GM12864 (cell line): ENCODE results near the gene SYT2.

Source experiments
- DNase-seq: peaks from one replicate; pipeline ENCODE4 v3.0.0-alpha.2; 2011; ENCODE audit warnings: low read depth
- H3K4me3 ChIP-seq: 2 replicates; pipeline ENCODE4 v1.5.1; 2011; ENCODE audit warnings: mild to moderate bottlenecking, low read depth, low read length, control low read depth
- TF ChIP-seq, protein P1 (sequence below): IDR thresholded peaks from 2 replicates; pipeline ENCODE4 v1.5.1; 2011; ENCODE audit warnings: low read depth, mild to moderate bottlenecking, moderate library complexity, low read length, control low read depth, inconsistent platforms; ENCODE audit errors: missing control alignments

SYT2 gene

DNA sequence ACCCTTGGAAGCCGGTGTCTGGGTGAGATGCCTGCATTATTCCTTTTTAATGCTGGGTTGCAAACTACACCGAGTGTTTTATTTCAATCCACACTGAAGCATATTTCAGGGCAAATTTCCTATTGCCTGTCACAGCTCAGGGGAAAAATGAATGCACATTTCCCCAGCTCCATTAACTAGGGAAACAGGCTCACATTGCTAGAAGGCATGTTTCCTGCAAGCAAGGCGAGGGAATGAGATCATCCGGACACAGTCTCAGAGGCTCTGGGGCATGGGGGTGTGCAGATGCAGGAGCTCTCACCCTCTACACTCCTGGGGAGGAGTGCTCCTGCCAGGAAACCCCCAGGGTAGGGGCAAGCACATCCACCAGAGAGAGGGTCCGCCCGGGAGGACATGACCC is 24.6 kb downstream of the SYT2 start:
- TF ChIP-seq, protein P1, sequence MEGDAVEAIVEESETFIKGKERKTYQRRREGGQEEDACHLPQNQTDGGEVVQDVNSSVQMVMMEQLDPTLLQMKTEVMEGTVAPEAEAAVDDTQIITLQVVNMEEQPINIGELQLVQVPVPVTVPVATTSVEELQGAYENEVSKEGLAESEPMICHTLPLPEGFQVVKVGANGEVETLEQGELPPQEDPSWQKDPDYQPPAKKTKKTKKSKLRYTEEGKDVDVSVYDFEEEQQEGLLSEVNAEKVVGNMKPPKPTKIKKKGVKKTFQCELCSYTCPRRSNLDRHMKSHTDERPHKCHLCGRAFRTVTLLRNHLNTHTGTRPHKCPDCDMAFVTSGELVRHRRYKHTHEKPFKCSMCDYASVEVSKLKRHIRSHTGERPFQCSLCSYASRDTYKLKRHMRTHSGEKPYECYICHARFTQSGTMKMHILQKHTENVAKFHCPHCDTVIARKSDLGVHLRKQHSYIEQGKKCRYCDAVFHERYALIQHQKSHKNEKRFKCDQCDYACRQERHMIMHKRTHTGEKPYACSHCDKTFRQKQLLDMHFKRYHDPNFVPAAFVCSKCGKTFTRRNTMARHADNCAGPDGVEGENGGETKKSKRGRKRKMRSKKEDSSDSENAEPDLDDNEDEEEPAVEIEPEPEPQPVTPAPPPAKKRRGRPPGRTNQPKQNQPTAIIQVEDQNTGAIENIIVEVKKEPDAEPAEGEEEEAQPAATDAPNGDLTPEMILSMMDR: no peak
- no peak overlapping the region for H3K4me3 ChIP-seq
- DNase-seq: no peak

DNA sequence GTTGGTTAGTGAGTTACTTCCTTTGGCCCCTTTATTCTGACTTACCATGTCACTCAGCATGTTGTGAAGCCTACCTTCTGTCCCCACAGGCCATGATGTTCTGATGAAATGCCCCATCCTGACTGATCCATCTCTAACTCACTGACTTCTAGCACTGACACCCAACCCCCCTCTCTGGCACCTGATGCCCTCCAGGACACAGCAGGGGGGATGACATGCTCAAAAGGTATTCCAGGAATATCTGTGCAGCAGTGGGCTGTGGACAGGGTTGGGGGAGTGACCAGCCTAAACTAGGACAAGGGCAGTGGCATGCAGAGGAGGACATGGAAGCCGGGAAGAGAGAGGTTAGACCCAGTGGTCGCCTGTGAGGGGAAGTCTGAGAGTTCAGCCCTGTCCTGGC is 25.5 kb downstream of the SYT2 start:
- TF ChIP-seq, protein P1: no peak
- H3K4me3 ChIP-seq: no peak overlapping the region
- DNase-seq: no peak

DNA sequence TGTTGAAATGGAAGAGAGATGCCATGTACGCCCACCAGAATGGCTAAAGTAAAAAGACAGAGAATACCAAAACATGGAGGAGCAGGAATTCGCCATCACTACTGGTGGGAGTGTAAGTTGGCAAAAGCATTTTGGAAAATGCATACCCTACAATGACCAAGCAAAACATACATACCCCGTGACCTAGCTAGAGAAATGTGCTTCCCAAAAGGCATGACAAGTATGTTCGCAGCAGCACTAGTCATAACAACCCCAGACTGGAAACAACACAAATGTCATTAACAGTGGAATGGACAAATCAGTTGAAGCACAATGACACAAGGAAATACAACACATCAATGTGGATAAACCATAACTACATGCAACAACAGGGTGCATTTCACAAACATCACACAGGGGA is 27.2 kb downstream of the SYT2 start:
- DNase-seq: no peak
- TF ChIP-seq, protein P1: no peak
- H3K4me3 ChIP-seq: no peak overlapping the region

DNA sequence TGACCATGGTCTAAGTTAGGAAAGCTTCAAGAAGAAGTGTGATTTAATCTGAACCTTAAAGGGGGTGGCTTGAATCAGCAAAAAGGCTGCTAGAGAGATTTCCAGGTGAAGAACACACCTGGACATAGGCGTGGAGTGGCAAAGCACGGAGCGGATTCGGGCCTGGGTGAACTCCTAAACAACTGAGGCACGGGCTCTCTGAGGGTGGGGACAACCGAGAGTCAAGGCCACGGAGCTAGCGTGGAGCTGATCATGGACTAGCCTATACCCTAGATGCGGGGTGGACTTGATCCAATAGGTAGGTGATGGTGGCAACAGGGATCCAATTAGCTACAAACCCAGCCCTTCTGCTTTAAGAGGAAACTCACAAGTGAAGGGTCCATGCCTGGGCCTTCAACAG is 27.8 kb downstream of the SYT2 start:
- DNase-seq: no peak

DNA sequence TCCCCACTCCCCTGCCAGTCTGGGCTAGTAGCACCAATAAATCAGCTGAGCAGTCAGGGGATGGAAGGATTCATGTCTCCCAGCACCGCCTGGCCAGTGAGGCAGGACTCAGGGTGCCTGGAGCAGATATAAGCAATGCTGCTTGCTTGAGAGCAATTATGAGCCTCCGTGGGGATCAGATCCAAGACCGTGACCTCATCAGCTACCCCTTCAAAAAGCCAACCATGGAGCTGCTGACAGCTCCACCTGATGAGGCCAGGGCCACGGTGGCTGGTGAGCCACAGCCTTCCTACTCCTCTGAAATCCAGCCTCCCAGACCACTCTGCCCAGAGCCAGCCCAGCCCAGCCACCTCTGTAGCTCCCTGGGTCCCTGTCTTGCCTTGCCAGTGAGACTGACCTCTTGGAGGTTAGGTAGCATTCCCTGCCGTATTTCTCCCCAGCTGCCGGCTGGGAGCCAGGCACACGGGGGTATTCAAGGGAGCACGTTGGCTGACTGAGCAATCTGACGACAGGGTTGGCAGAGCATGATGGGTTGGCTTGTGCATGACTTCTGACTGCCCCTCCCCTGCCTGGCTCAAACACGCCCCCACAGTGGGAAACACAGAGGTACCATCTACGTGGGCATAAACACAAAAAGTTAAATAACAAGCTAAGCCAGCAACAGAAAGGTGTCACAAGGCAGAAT is 28.4 kb downstream of the SYT2 start:
- no peak overlapping the region for H3K4me3 ChIP-seq
- TF ChIP-seq, protein P1: no peak
- no peak for DNase-seq

More for the DNA sequence above, 27.8 kb downstream of the SYT2 start:
- TF ChIP-seq, protein P1: no peak
- no peak overlapping the region for H3K4me3 ChIP-seq

DNA sequence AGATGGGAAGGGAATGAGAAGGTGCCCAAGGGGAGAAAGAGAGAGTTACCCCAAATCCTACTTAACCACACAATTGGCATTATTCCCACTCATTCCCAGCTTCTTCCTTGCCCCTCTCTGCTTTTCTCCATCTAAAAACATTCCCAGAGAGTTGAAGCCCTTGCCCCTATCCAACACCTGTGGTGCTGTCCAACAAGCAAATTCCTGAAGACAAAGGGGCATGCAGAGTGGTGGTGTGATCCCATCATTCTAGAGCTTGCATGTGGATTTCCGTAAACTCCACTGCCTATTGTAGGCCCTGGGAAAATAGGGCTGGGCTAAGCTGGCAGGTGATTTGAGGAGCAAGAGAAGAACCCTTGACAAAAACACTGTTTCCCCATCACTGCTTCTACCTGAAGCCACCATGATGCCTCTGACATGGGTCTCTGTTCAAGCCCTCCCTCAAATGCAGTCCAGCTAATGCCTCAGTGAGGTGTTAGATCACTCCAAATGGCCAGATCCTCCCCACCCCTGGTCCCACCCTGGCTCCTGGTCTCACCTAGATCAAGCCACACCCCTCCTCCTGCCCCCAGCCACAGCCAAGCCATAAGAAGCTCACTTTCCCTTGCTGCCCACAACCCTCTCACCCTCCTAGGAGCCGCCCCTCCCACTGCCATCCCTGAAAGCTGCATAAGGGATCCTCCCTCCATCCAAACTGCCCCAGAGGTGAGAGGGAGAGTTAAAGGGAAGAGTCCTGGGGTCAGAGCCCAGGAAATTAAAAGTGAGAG is 29.5 kb downstream of the SYT2 start:
- H3K4me3 ChIP-seq: no peak overlapping the region
- DNase-seq: no peak
- TF ChIP-seq, protein P1: no peak
